NCI-H510A treated with DMSO at 0.1 percent for 48 hours (cell line): ENCODE data around the gene IMPDH1.
A peak's percentile ranks its signal among the peaks of the same experiment; 100 is the strongest.

Experiments
- DNase-seq: peaks from one replicate; lab custom pipeline; 2025; lab: John Stamatoyannopoulos, UW

The IMPDH1 gene

GRCh38 chr7:128360359-128360678 lies 49.5 kb downstream of the IMPDH1 start:
- no peak for DNase-seq

GRCh38 chr7:128359939-128360338 lies 49.8 kb downstream of the IMPDH1 start:
- DNase-seq: no peak

GRCh38 chr7:128359336-128359735 lies 50.4 kb downstream of the IMPDH1 start:
- no peak for DNase-seq

- DNase-seq: no peak
Observed at GRCh38 chr7:128358233-128358632, 51.5 kb downstream of the IMPDH1 start.

GRCh38 chr7:128357217-128357613 lies 52.6 kb downstream of the IMPDH1 start:
- DNase-seq: no peak

- DNase-seq: no peak
Observed at GRCh38 chr7:128356546-128357216, 53.1 kb downstream of the IMPDH1 start.

- no peak for DNase-seq
Observed at GRCh38 chr7:128353610-128354009, 56.2 kb downstream of the IMPDH1 start.

- no peak for DNase-seq
Observed at GRCh38 chr7:128353189-128353588, 56.6 kb downstream of the IMPDH1 start.

GRCh38 chr7:128352636-128353035 lies 57.1 kb downstream of the IMPDH1 start:
- no peak for DNase-seq

GRCh38 chr7:128352153-128352537 lies 57.6 kb downstream of the IMPDH1 start:
- peak; percentile 4 for DNase-seq

- DNase-seq: no peak
Observed at GRCh38 chr7:128351296-128352152, 58.3 kb downstream of the IMPDH1 start.

GRCh38 chr7:128350708-128351295 lies 59.0 kb downstream of the IMPDH1 start:
- no peak for DNase-seq

GRCh38 chr7:128349466-128349825 lies 60.3 kb downstream of the IMPDH1 start:
- no peak for DNase-seq

GRCh38 chr7:128347647-128348097 lies 62.1 kb downstream of the IMPDH1 start:
- DNase-seq: no peak

GRCh38 chr7:128344431-128344774 lies 65.4 kb downstream of the IMPDH1 start:
- DNase-seq: no peak

- peak; percentile 71 for DNase-seq
Observed at GRCh38 chr7:128343554-128344430, 66.0 kb downstream of the IMPDH1 start, which contains the start of gene RBM28. RBM28 (minus strand) TSS chr7:128343908; CDS start chr7:128343793, 115 bp downstream.
